ENCODE data around the gene OR11H12. TPM values are rescaled to one million over a fixed set of nuclear protein-coding genes. Genes with fewer than 3 reads are reported as not detected.
"Not testable (repeated sequence)": the region's sequence is repeated elsewhere in the genome, so short reads cannot be mapped to it uniquely, and the experiment has no call there.

OR11H12 gene, protein sequence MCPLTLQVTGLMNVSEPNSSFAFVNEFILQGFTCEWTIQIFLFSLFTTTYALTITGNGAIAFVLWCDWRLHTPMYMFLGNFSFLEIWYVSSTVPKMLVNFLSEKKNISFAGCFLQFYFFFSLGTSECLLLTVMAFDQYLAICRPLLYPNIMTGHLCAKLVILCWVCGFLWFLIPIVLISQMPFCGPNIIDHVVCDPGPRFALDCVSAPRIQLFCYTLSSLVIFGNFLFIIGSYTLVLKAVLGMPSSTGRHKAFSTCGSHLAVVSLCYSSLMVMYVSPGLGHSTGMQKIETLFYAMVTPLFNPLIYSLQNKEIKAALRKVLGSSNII
- total RNA-seq (not detected), total RNA-seq (0 to 0.07 (median 0) reads per million in 172 experiments)
- polyA plus RNA-seq (2013, experiment 1 of 2), result not detected
- polyA plus RNA-seq (2013, experiment 2 of 2), result not detected

DNA sequence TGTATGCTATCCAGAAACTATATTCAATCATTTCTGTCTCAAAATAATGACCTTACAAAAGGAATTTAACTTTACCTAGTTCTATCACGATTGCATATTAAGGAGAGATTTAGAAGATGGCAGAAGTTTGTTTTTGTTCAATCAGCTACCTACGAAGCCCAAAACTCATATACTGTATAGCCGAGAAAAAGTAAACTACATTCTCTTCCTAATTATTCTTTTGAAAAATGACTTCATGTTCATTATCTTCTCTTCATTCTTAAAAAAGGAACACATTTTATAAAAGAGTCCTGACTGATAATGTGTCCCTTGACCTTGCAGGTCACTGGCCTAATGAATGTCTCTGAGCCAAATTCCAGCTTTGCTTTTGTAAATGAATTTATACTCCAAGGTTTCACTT is at the start of gene OR11H12:
Gene OR11H12, plus strand, starts transcription at position 301 of the 400 bp plus-strand sequence. Its CDS starts 0 bp downstream, at position 301.
- H3K27me3 Mint-ChIP-seq; ATAC-seq (ENCODE audit: poor library complexity); H3K9me3 Mint-ChIP-seq; H3K27me3 ChIP-seq (ENCODE audit: control insufficient read depth in 1 of 2, insufficient read depth in 2 of 2, low read length in 2 of 2); H3K36me3 ChIP-seq (ENCODE audit: insufficient read depth, low read length); H3K4me1 Mint-ChIP-seq (ENCODE audit: low read depth); DNase-seq; H3K36me3 Mint-ChIP-seq (ENCODE audit: low read depth); H3K27ac Mint-ChIP-seq; intact Hi-C loops (cut with DNase I, micrococcal nuclease); H3K4me3 ChIP-seq (ENCODE audit: low read length); H3K27ac ChIP-seq (ENCODE audit: low read depth in 1 of 2, low read length in 2 of 2); H3K4me3 Mint-ChIP-seq; POLR2A ChIA-PET; H3K9me3 ChIP-seq (ENCODE audit: control insufficient read depth in 1 of 2, insufficient read depth in 1 of 2, low read length in 2 of 2); CTCF ChIA-PET; H3K4me1 ChIP-seq (ENCODE audit: insufficient read depth, low read length): not testable (repeated sequence)

DNA sequence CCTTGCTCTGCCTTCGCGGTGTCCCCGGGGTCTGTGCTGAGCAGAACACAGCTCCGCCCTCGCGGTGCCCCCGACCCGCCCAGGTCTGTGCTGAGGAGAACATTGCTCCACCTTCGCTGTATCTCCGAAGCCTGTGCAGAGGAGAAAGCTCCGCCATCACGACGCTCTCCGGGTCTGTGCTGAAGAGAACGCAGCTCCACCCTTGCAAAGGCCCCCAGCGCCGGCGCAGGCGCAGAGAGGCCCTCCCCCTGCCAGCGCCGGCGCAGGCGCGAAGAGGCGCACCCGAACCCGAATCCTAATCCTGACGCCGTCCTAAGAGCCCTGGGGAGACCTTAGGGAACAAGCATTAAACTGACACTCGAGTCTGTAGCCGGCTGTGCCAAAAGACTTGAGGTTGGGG is 18.0 kb upstream of the OR11H12 start:
- POLR2A ChIA-PET; ATAC-seq (ENCODE audit: poor library complexity); H3K27ac Mint-ChIP-seq: not testable (repeated sequence)

DNA sequence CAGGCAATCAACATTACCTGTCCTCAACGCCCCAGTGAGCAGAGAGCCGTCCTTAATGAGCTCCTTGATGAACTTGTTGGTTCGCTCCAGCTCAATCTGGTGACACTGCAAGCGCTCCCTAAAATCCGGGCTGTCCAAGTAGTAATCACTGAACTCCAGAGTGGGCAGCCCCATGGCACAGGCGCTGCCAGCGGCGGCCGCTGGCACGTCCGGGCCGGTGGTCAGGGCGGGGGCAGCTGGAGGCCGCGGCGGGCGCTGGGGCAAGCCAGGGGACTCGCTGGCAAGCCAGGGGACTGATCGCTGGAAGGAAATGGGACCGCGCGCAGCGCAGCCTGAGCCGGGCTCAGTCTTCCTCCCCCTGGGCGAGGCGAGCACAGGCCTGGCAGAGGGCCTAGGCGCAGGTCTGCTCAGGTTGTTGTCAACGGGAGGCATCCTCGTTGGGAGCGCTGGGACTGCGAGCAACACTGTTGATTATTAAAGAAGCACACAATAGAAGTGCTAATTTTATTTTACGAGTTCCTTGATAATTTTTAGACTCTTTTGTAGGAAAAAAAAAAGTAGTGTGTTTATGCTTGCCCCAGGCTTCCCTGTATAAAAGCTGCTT is 25.8 kb downstream of the OR11H12 start:
- H3K4me3 ChIP-seq (ENCODE audit: low read length); H3K9me3 ChIP-seq (ENCODE audit: control insufficient read depth in 1 of 2, insufficient read depth in 1 of 2, low read length in 2 of 2); H3K36me3 Mint-ChIP-seq (ENCODE audit: low read depth); H3K36me3 ChIP-seq (ENCODE audit: insufficient read depth, low read length); intact Hi-C loops (cut with DNase I, micrococcal nuclease); POLR2A ChIA-PET; H3K27ac Mint-ChIP-seq; ATAC-seq (ENCODE audit: poor library complexity); H3K27me3 Mint-ChIP-seq; H3K9me3 Mint-ChIP-seq; H3K4me1 Mint-ChIP-seq (ENCODE audit: low read depth); H3K27ac ChIP-seq (ENCODE audit: low read depth in 1 of 2, low read length in 2 of 2); H3K27me3 ChIP-seq (ENCODE audit: control insufficient read depth in 1 of 2, insufficient read depth in 2 of 2, low read length in 2 of 2); CTCF ChIA-PET; H3K4me3 Mint-ChIP-seq; H3K4me1 ChIP-seq (ENCODE audit: insufficient read depth, low read length); DNase-seq: not testable (repeated sequence)

More for the DNA sequence above, 18.0 kb upstream of the OR11H12 start:
- H3K27me3 ChIP-seq (ENCODE audit: control insufficient read depth in 1 of 2, insufficient read depth in 2 of 2, low read length in 2 of 2); H3K27me3 Mint-ChIP-seq; H3K36me3 ChIP-seq (ENCODE audit: insufficient read depth, low read length); H3K4me3 ChIP-seq (ENCODE audit: low read length); CTCF ChIA-PET; H3K9me3 Mint-ChIP-seq; H3K4me1 Mint-ChIP-seq (ENCODE audit: low read depth); H3K4me3 Mint-ChIP-seq; H3K9me3 ChIP-seq (ENCODE audit: control insufficient read depth in 1 of 2, insufficient read depth in 1 of 2, low read length in 2 of 2); H3K36me3 Mint-ChIP-seq (ENCODE audit: low read depth); intact Hi-C loops (cut with DNase I, micrococcal nuclease); H3K27ac ChIP-seq (ENCODE audit: low read depth in 1 of 2, low read length in 2 of 2); DNase-seq; H3K4me1 ChIP-seq (ENCODE audit: insufficient read depth, low read length): not testable (repeated sequence)

DNA sequence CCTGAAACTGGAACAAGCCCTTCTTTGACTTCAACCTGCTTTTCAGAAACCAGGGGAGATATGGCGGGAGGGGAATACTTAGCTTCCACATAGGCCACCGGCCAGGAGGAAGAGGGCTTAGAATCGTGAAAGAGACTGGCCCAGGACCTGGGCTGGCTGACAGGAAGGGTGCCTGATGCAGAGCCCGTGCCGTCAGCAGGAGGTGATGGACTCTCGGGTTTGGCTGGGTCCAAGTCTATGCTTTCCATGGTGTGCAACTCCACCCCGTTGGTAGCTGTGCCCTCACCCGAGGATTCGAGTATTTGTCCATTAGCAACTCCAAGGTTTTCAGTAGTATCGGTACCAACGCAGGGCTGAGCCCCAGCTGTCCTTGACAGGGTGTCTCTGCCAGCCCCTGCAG is 35.1 kb downstream of the OR11H12 start:
- H3K27me3 ChIP-seq (ENCODE audit: control insufficient read depth in 1 of 2, insufficient read depth in 2 of 2, low read length in 2 of 2); DNase-seq; H3K27ac ChIP-seq (ENCODE audit: low read depth in 1 of 2, low read length in 2 of 2); H3K9me3 Mint-ChIP-seq; POLR2A ChIA-PET; H3K4me1 ChIP-seq (ENCODE audit: insufficient read depth, low read length); H3K27me3 Mint-ChIP-seq; H3K27ac Mint-ChIP-seq; CTCF ChIA-PET; H3K4me1 Mint-ChIP-seq (ENCODE audit: low read depth); H3K4me3 ChIP-seq (ENCODE audit: low read length); H3K4me3 Mint-ChIP-seq; intact Hi-C loops (cut with DNase I, micrococcal nuclease); ATAC-seq (ENCODE audit: poor library complexity); H3K36me3 ChIP-seq (ENCODE audit: insufficient read depth, low read length); H3K9me3 ChIP-seq (ENCODE audit: control insufficient read depth in 1 of 2, insufficient read depth in 1 of 2, low read length in 2 of 2); H3K36me3 Mint-ChIP-seq (ENCODE audit: low read depth): not testable (repeated sequence)

DNA sequence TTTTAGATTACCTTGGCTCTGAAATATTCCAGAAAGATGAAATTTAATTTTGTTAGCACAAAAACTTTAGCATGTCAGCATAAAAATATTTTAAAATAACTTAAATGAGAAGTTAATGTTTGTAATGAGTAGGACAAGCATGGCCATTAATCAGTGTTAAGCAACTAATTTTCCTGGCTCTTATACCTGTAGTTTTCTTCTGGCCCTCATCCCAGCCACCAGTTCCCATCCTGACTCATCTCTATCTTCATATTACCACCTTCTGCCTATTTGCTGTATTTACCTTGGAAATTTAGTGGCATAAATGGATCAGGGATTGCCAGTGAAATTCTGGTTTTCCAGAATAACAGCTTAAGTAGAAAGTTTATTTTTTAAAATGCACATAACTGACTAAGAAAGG is 37.1 kb downstream of the OR11H12 start:
- H3K4me3 Mint-ChIP-seq; H3K4me1 ChIP-seq (ENCODE audit: insufficient read depth, low read length); POLR2A ChIA-PET; DNase-seq; ATAC-seq (ENCODE audit: poor library complexity); H3K9me3 Mint-ChIP-seq; H3K36me3 ChIP-seq (ENCODE audit: insufficient read depth, low read length); H3K4me1 Mint-ChIP-seq (ENCODE audit: low read depth); H3K27me3 Mint-ChIP-seq; H3K27me3 ChIP-seq (ENCODE audit: control insufficient read depth in 1 of 2, insufficient read depth in 2 of 2, low read length in 2 of 2); H3K4me3 ChIP-seq (ENCODE audit: low read length); H3K9me3 ChIP-seq (ENCODE audit: control insufficient read depth in 1 of 2, insufficient read depth in 1 of 2, low read length in 2 of 2); H3K36me3 Mint-ChIP-seq (ENCODE audit: low read depth); CTCF ChIA-PET; intact Hi-C loops (cut with DNase I, micrococcal nuclease); H3K27ac Mint-ChIP-seq; H3K27ac ChIP-seq (ENCODE audit: low read depth in 1 of 2, low read length in 2 of 2): not testable (repeated sequence)

DNA sequence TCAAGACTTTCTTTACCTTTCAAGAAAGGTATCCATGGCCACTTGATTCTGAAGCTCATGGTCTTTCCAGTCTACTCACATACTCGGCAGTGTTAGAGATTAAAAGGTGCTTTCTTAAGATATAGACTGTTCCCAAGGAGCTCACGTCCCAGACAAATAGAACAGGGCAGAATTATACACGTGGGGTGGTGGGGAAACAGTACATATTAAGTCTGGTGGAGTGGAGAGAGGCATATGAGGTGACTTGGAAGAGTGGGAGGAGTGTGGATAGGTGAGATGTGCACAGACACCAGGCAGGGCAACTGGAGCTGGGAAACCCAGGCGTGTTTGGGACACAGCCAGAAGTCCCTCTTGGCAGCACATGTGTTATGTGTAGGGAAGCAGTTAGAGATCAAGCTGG is 37.9 kb downstream of the OR11H12 start:
- H3K36me3 Mint-ChIP-seq (ENCODE audit: low read depth); H3K27me3 ChIP-seq (ENCODE audit: control insufficient read depth in 1 of 2, insufficient read depth in 2 of 2, low read length in 2 of 2); H3K4me3 ChIP-seq (ENCODE audit: low read length); H3K36me3 ChIP-seq (ENCODE audit: insufficient read depth, low read length); POLR2A ChIA-PET; H3K27ac Mint-ChIP-seq; H3K4me3 Mint-ChIP-seq; H3K4me1 ChIP-seq (ENCODE audit: insufficient read depth, low read length); H3K27me3 Mint-ChIP-seq; DNase-seq; ATAC-seq (ENCODE audit: poor library complexity); CTCF ChIA-PET; intact Hi-C loops (cut with DNase I, micrococcal nuclease); H3K9me3 Mint-ChIP-seq; H3K27ac ChIP-seq (ENCODE audit: low read depth in 1 of 2, low read length in 2 of 2); H3K4me1 Mint-ChIP-seq (ENCODE audit: low read depth); H3K9me3 ChIP-seq (ENCODE audit: control insufficient read depth in 1 of 2, insufficient read depth in 1 of 2, low read length in 2 of 2): not testable (repeated sequence)

DNA sequence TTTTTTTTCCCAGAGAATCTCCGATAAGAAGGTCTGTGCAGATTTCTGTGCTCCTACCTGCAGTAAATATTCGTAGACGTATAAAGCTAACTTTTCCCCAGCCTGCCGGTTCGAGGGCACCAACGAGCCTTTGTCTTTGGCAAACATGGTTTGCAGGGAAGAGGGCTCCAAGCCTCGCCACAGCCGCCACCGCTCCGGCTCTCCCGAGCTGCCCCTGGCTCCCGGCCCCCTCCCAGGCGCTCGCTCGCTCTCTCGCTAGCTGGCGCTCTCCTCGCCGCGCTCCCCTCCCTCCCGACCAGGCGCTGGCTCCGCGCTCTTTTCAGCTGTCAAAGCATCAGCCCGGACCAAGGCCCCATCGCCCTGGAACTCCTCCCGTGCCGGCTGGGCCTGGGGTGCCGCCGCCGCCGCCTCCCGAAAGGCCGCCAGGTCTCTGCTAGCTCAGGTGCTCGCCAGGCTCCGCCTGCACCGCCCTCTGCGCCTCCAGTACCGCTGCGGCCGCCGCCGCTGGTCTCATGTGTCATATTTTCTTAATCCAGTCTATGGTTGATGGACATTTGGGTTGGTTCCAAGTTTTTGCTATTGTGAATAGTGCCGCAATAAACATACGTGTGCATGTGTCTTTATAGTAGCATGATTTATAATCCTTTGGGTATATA is 45.3 kb downstream of the OR11H12 start:
- H3K4me3 ChIP-seq (ENCODE audit: low read length); H3K4me1 Mint-ChIP-seq (ENCODE audit: low read depth); DNase-seq; ATAC-seq (ENCODE audit: poor library complexity); H3K4me3 Mint-ChIP-seq; H3K27me3 ChIP-seq (ENCODE audit: control insufficient read depth in 1 of 2, insufficient read depth in 2 of 2, low read length in 2 of 2); CTCF ChIA-PET; POLR2A ChIA-PET; intact Hi-C loops (cut with DNase I, micrococcal nuclease); H3K4me1 ChIP-seq (ENCODE audit: insufficient read depth, low read length); H3K27ac Mint-ChIP-seq; H3K27me3 Mint-ChIP-seq; H3K36me3 Mint-ChIP-seq (ENCODE audit: low read depth); H3K9me3 ChIP-seq (ENCODE audit: control insufficient read depth in 1 of 2, insufficient read depth in 1 of 2, low read length in 2 of 2); H3K9me3 Mint-ChIP-seq; H3K27ac ChIP-seq (ENCODE audit: low read depth in 1 of 2, low read length in 2 of 2); H3K36me3 ChIP-seq (ENCODE audit: insufficient read depth, low read length): not testable (repeated sequence)

All from CD4-positive, alpha-beta T cell (primary cell).